ENCODE data around the gene HESX1.

HESX1 gene

DNA sequence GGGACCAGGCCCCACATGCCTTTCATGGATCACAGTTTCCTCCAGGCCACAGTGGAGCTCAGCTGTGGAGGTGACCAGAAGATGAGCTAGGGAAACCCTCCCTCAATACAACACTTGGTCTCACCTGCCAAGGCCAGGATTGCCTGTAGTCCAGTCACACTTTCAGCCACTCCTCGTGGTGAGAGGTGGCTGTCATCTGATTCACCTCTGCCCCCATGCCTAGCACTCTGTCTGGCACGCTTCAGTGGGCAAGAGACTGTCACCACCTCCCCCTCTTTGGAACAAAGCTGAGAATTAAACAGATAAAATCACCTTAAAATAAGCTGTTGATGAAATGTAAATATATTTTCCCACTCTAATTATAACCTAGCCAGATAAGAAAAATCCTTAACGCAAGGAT is 30.7 kb downstream of the HESX1 start:
- Histone ChIP-seq H3K4me1 (ENCODE audit: control insufficient read depth, insufficient read depth, low read length, poor library complexity, severe bottlenecking) (peaks cover 9% of the 10 kb centered on the region), H3K27ac (ENCODE audit: insufficient read depth, low read length, poor library complexity, severe bottlenecking) (no peak overlapping the region), H3K36me3 (ENCODE audit: control insufficient read depth, insufficient read depth, low read length) (no peaks in the 10 kb centered on the region), H3K4me3 (ENCODE audit: insufficient read depth, low read depth, low read length, poor library complexity, severe bottlenecking) (no peak overlapping the region), H3K9me3 (ENCODE audit: control insufficient read depth, low read length) (no peaks in the 10 kb centered on the region), H3K27me3 (replicated peaks; ENCODE audit: control insufficient read depth, insufficient read depth, low read length, poor library complexity, severe bottlenecking) (peaks cover 17% of the 10 kb centered on the region)
- no peak for DNase-seq

- no peaks in the 10 kb centered on the region for H3K9me3 ChIP-seq (ENCODE audit: control insufficient read depth, low read length)
- no peak overlapping the region for H3K4me3 ChIP-seq (ENCODE audit: insufficient read depth, low read depth, low read length, poor library complexity, severe bottlenecking)
- H3K27ac ChIP-seq (ENCODE audit: insufficient read depth, low read length, poor library complexity, severe bottlenecking): no peak overlapping the region
- H3K27me3 ChIP-seq (replicated peaks; ENCODE audit: control insufficient read depth, insufficient read depth, low read length, poor library complexity, severe bottlenecking): peaks cover 21% of the 10 kb centered on the region
- H3K4me1 ChIP-seq (ENCODE audit: control insufficient read depth, insufficient read depth, low read length, poor library complexity, severe bottlenecking): peaks cover 12% of the 10 kb centered on the region
- no peak for DNase-seq
- H3K36me3 ChIP-seq (ENCODE audit: control insufficient read depth, insufficient read depth, low read length): no peaks in the 10 kb centered on the region
Measured at GRCh38 chr3:57168151-57168550, 31.6 kb downstream of the HESX1 start.

DNA sequence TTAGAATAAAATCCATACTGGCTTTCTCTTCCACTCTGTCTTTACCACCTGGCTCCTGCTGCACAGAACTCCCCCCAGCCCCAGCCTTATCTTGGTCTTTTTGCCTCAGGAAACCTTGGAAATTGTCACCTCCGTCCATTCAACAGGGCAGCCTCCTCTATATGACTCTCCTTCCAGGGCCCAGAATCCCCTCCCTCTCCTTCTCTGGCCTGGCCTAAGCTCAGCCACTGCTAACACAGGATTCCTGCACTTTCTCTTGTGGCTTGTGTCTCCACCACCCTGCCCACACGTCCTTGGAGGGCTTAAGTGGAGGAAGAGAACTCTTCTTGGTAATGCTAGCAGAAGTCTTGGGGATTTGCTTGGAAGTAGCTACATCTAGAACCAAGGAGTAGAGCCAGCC is 33.1 kb downstream of the HESX1 start:
- H3K9me3 ChIP-seq (ENCODE audit: control insufficient read depth, low read length): no peaks in the 10 kb centered on the region
- peaks cover 12% of the 10 kb centered on the region for H3K4me1 ChIP-seq (ENCODE audit: control insufficient read depth, insufficient read depth, low read length, poor library complexity, severe bottlenecking)
- peaks cover 21% of the 10 kb centered on the region for H3K27me3 ChIP-seq (replicated peaks; ENCODE audit: control insufficient read depth, insufficient read depth, low read length, poor library complexity, severe bottlenecking)
- H3K36me3 ChIP-seq (ENCODE audit: control insufficient read depth, insufficient read depth, low read length): no peaks in the 10 kb centered on the region
- no peak overlapping the region for H3K4me3 ChIP-seq (ENCODE audit: insufficient read depth, low read depth, low read length, poor library complexity, severe bottlenecking)
- H3K27ac ChIP-seq (ENCODE audit: insufficient read depth, low read length, poor library complexity, severe bottlenecking): no peak overlapping the region
- no peak for DNase-seq

DNA sequence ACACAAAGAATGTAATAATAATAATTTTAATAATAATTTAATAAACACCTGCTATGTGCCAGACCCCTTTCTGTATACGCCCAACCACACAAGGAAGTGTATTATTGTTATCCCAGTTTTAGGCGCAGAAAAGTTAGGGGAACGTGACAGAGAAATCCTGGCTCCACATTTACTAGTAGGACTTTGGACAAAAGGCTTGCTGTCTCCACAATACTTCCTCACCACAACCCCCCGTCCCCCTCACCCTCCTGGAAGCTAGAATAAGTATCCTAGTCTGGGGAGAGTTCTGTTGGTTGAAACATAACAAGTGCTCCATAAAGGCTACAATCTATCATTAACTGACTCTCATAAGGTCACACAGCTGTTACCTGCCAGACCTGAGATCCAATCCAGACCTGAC is 34.1 kb downstream of the HESX1 start:
- Histone ChIP-seq H3K27ac (ENCODE audit: insufficient read depth, low read length, poor library complexity, severe bottlenecking) (no peak overlapping the region), H3K4me3 (ENCODE audit: insufficient read depth, low read depth, low read length, poor library complexity, severe bottlenecking) (peak overlapping the region; percentile 52), H3K4me1 (ENCODE audit: control insufficient read depth, insufficient read depth, low read length, poor library complexity, severe bottlenecking) (peaks cover 12% of the 10 kb centered on the region), H3K27me3 (replicated peaks; ENCODE audit: control insufficient read depth, insufficient read depth, low read length, poor library complexity, severe bottlenecking) (peaks cover 21% of the 10 kb centered on the region), H3K9me3 (ENCODE audit: control insufficient read depth, low read length) (no peaks in the 10 kb centered on the region), H3K36me3 (ENCODE audit: control insufficient read depth, insufficient read depth, low read length) (no peaks in the 10 kb centered on the region)
- DNase-seq: no peak

- DNase-seq: peak; percentile 4 to 16 (median 10)
- Histone ChIP-seq H3K4me1 (ENCODE audit: control insufficient read depth, insufficient read depth, low read length, poor library complexity, severe bottlenecking) (peaks cover 12% of the 10 kb centered on the region), H3K27ac (ENCODE audit: insufficient read depth, low read length, poor library complexity, severe bottlenecking) (no peak within 1 kb of the TSS), H3K27me3 (replicated peaks; ENCODE audit: control insufficient read depth, insufficient read depth, low read length, poor library complexity, severe bottlenecking) (peaks cover 21% of the 10 kb centered on the region), H3K9me3 (ENCODE audit: control insufficient read depth, low read length) (no peaks in the 10 kb centered on the region), H3K4me3 (ENCODE audit: insufficient read depth, low read depth, low read length, poor library complexity, severe bottlenecking) (peak within 1 kb of the TSS; percentile 52), H3K36me3 (ENCODE audit: control insufficient read depth, insufficient read depth, low read length) (no peaks in the 10 kb centered on the region)
Measured at GRCh38 chr3:57164657-57165573, 34.9 kb downstream of the HESX1 start, which contains the start of gene IL17RD. TSS of gene IL17RD (minus strand) at chr3:57165353. CDS start at chr3:57165286, 67 bp downstream.

DNA sequence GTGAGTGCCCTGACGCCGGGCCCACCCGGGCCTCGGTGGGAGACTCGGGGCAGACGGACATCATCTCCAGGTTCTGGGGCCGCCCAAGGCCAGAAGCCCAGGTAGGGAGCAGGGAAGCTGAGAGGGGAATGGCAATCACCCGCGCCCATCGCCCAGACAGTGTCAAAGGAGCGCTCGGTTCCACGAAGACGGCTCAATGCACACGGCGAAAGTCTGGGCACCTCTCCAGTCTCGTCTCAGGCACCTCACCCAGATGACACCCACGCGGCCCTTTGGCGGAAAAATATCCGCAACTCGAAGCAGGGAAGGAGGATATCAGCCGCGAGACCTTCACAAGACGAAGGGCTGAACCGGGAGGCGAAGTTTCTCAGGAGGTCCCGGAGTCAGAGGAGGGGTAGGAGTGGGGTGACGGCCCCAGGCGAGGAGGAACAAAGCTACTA is 35.5 kb downstream of the HESX1 start:
- Histone ChIP-seq H3K36me3 (ENCODE audit: control insufficient read depth, insufficient read depth, low read length) (no peaks in the 10 kb centered on the region), H3K4me3 (ENCODE audit: insufficient read depth, low read depth, low read length, poor library complexity, severe bottlenecking) (peak overlapping the region; percentile 52), H3K27me3 (replicated peaks; ENCODE audit: control insufficient read depth, insufficient read depth, low read length, poor library complexity, severe bottlenecking) (peaks cover 21% of the 10 kb centered on the region), H3K9me3 (ENCODE audit: control insufficient read depth, low read length) (no peaks in the 10 kb centered on the region), H3K27ac (ENCODE audit: insufficient read depth, low read length, poor library complexity, severe bottlenecking) (no peak overlapping the region), H3K4me1 (ENCODE audit: control insufficient read depth, insufficient read depth, low read length, poor library complexity, severe bottlenecking) (peaks cover 15% of the 10 kb centered on the region)
- no peak for DNase-seq

DNA sequence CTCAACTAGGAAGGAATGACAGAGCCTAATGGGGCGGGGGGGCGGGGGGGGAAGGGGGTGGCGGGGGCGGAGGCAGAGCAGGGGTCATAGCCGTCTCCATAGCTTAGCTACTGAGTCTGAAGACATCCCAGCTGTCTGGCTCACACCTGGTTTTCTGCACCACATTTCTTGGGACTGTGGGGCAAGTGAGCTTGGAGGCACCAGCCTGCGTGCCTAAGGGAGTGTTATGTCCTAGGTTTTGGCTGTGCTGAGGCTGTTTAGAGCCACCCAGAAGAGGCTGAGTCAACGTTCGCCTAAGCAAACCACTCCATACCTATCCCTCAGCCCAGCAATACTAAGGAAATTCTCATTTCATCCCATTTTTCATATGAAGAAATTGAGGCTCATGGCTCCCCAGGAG is 36.0 kb downstream of the HESX1 start:
- Histone ChIP-seq H3K9me3 (ENCODE audit: control insufficient read depth, low read length) (no peaks in the 10 kb centered on the region), H3K4me3 (ENCODE audit: insufficient read depth, low read depth, low read length, poor library complexity, severe bottlenecking) (no peak overlapping the region), H3K27me3 (replicated peaks; ENCODE audit: control insufficient read depth, insufficient read depth, low read length, poor library complexity, severe bottlenecking) (peaks cover 21% of the 10 kb centered on the region), H3K4me1 (ENCODE audit: control insufficient read depth, insufficient read depth, low read length, poor library complexity, severe bottlenecking) (peaks cover 20% of the 10 kb centered on the region), H3K36me3 (ENCODE audit: control insufficient read depth, insufficient read depth, low read length) (no peaks in the 10 kb centered on the region), H3K27ac (ENCODE audit: insufficient read depth, low read length, poor library complexity, severe bottlenecking) (no peak overlapping the region)
- DNase-seq: no peak

GRCh38 chr3:57161915-57162314 is 37.9 kb downstream of the HESX1 start:
- Histone ChIP-seq H3K27ac (ENCODE audit: insufficient read depth, low read length, poor library complexity, severe bottlenecking) (no peak overlapping the region), H3K9me3 (ENCODE audit: control insufficient read depth, low read length) (no peaks in the 10 kb centered on the region), H3K36me3 (ENCODE audit: control insufficient read depth, insufficient read depth, low read length) (no peaks in the 10 kb centered on the region), H3K4me1 (ENCODE audit: control insufficient read depth, insufficient read depth, low read length, poor library complexity, severe bottlenecking) (peaks cover 20% of the 10 kb centered on the region), H3K27me3 (replicated peaks; ENCODE audit: control insufficient read depth, insufficient read depth, low read length, poor library complexity, severe bottlenecking) (peaks cover 16% of the 10 kb centered on the region), H3K4me3 (ENCODE audit: insufficient read depth, low read depth, low read length, poor library complexity, severe bottlenecking) (no peak overlapping the region)
- no peak for DNase-seq

- DNase-seq: no peak
- H3K27ac ChIP-seq (ENCODE audit: insufficient read depth, low read length, poor library complexity, severe bottlenecking): no peak overlapping the region
- H3K4me1 ChIP-seq (ENCODE audit: control insufficient read depth, insufficient read depth, low read length, poor library complexity, severe bottlenecking): peaks cover 20% of the 10 kb centered on the region
- no peaks in the 10 kb centered on the region for H3K36me3 ChIP-seq (ENCODE audit: control insufficient read depth, insufficient read depth, low read length)
- peaks cover 16% of the 10 kb centered on the region for H3K27me3 ChIP-seq (replicated peaks; ENCODE audit: control insufficient read depth, insufficient read depth, low read length, poor library complexity, severe bottlenecking)
- no peak overlapping the region for H3K4me3 ChIP-seq (ENCODE audit: insufficient read depth, low read depth, low read length, poor library complexity, severe bottlenecking)
- H3K9me3 ChIP-seq (ENCODE audit: control insufficient read depth, low read length): no peaks in the 10 kb centered on the region
Measured at GRCh38 chr3:57160765-57161538, 38.8 kb downstream of the HESX1 start.
